Endothelial cell of umbilical vein (primary cell): ENCODE measurements around the gene ZNF891. TPM values are rescaled to one million over a fixed set of nuclear protein-coding genes. Genes with fewer than 3 reads are reported as not detected.
A peak's percentile ranks its signal among the peaks of the same experiment; 100 is the strongest.

Experiments used
- BruUV-seq: library from RNA; stranded (reverse); fragments of 400-500 nt; replicated peaks from 2 replicates; lab custom pipeline; 2021; lab: Mats Ljungman, UMichigan
- CTCF ChIA-PET: fragments of 300-600, 350-600 bp; sonication (Branson Sonifier 250); formaldehyde crosslinking; loops from one replicate; lab custom pipeline; 2021; ENCODE audit warnings: antibody characterized with exemption, inconsistent platforms; lab: Charles Lee
- POLR2A ChIA-PET: fragments of 300-600, 350-600 bp; sonication (Branson Sonifier 250); formaldehyde crosslinking; loops from one replicate; lab custom pipeline; 2021; ENCODE audit warnings: antibody characterized with exemption, inconsistent platforms; lab: Charles Lee
- DNase-seq: peaks from one replicate; pipeline ENCODE4 v3.0.0-alpha.2; 2011; ENCODE audit warnings: low read depth, low spot score
- FAIRE-seq: peaks from 2 replicates; lab custom pipeline; 2011; peaks lifted over from hg19 to GRCh38; lab: Jason Lieb, UNC
- H2AFZ ChIP-seq: 2 replicates; pipeline ENCODE4 v1.6.0; 2012; ENCODE audit warnings: low read depth, low read length, control low read depth, inconsistent platforms
- H3K27ac ChIP-seq: 2 replicates; pipeline ENCODE4 v1.5.1; 2011; ENCODE audit warnings: low read depth, mild to moderate bottlenecking, control low read depth, low read length, moderate library complexity; ENCODE audit not compliant: insufficient read depth
- H3K27me3 ChIP-seq, 2 experiments: 2 replicates each; pipeline versions ENCODE4 v1.6.0 to v1.6.1; 2011; ENCODE audit warnings: low read length in 2 of 2, mixed read lengths in 1 of 2; ENCODE audit not compliant: control insufficient read depth in 2 of 2, insufficient read depth in 2 of 2
- H3K36me3 ChIP-seq, 2 experiments: 2 replicates in 1 of 2; 3 replicates in 1 of 2; pipeline ENCODE4 v1.5.1; 2011; ENCODE audit warnings: low read length in 2 of 2, mild to moderate bottlenecking in 1 of 2, moderate library complexity in 1 of 2; ENCODE audit not compliant: control insufficient read depth in 2 of 2, insufficient read depth in 2 of 2; ENCODE audit errors: extremely low read depth in 1 of 2
- H3K4me1 ChIP-seq: 3 replicates; pipeline ENCODE4 v1.5.1; 2011; ENCODE audit warnings: mild to moderate bottlenecking, low read length; ENCODE audit not compliant: control insufficient read depth, insufficient read depth; ENCODE audit errors: extremely low read depth
- H3K4me2 ChIP-seq: 2 replicates; pipeline ENCODE4 v1.6.1; 2011; ENCODE audit warnings: low read length, control low read depth, mixed read lengths; ENCODE audit not compliant: insufficient read depth
- H3K4me3 ChIP-seq, 3 experiments: fragments of 200-600 bp in 1 of 3; sonication (generic), shearing (Covaris generic) in 1 of 3; replicated peaks in 1 of 3; 2 replicates each; pipeline ENCODE4 v1.5.1; 2011 to 2016; ENCODE audit warnings: control low read depth in 3 of 3, low read length in 3 of 3, mild to moderate bottlenecking in 2 of 3, inconsistent platforms in 1 of 3, low read depth in 1 of 3, moderate library complexity in 1 of 3; ENCODE audit not compliant: insufficient read depth in 1 of 3
- H3K79me2 ChIP-seq: 2 replicates; pipeline ENCODE4 v1.6.0; 2012; ENCODE audit warnings: low read length, inconsistent platforms; ENCODE audit not compliant: control insufficient read depth, insufficient read depth
- H3K9ac ChIP-seq: replicated peaks from 2 replicates; pipeline ENCODE3; 2011; ENCODE audit warnings: low read length, control low read depth; ENCODE audit not compliant: insufficient read depth; ENCODE audit errors: extremely low read depth
- H3K9me1 ChIP-seq: replicated peaks from 3 replicates; pipeline ENCODE4 v1.6.0; 2011; ENCODE audit warnings: mild to moderate bottlenecking, low read length; ENCODE audit not compliant: control insufficient read depth, insufficient read depth; ENCODE audit errors: extremely low read depth
- H3K9me3 ChIP-seq: replicated peaks from 2 replicates; pipeline ENCODE4 v1.5.1; 2012; ENCODE audit warnings: low read length, inconsistent platforms; ENCODE audit not compliant: control insufficient read depth, insufficient read depth
- H4K20me1 ChIP-seq: replicated peaks from 2 replicates; pipeline ENCODE3; 2011; ENCODE audit warnings: mild to moderate bottlenecking, low read length; ENCODE audit not compliant: control insufficient read depth, insufficient read depth; ENCODE audit errors: extremely low read depth
- EZH2 ChIP-seq: IDR thresholded peaks from 2 replicates; pipeline ENCODE4 v1.6.1; 2012; ENCODE audit warnings: borderline replicate concordance, low read depth, mild to moderate bottlenecking, moderate library complexity, low read length, inconsistent platforms; ENCODE audit not compliant: severe bottlenecking
- FOS ChIP-seq: IDR thresholded peaks from 2 replicates; pipeline ENCODE4 v1.6.1; 2011; ENCODE audit warnings: mild to moderate bottlenecking, low read length, moderate library complexity, borderline replicate concordance; ENCODE audit not compliant: insufficient read depth
- GATA2 ChIP-seq: IDR thresholded peaks from 2 replicates; pipeline ENCODE4 v1.7.0; 2011; ENCODE audit warnings: low read depth, mild to moderate bottlenecking, moderate library complexity, mixed read lengths, low read length; ENCODE audit not compliant: insufficient read length, insufficient read depth
- JUN ChIP-seq: IDR thresholded peaks from 2 replicates; pipeline ENCODE4 v1.6.1; 2011; ENCODE audit warnings: borderline replicate concordance, low read depth; ENCODE audit not compliant: insufficient read length, insufficient read depth
- MYC ChIP-seq: IDR thresholded peaks from one replicate; pipeline ENCODE4 v1.6.1; 2011; ENCODE audit warnings: mild to moderate bottlenecking, low read depth, low read length
- POLR2A ChIP-seq: IDR thresholded peaks from 2 replicates; pipeline ENCODE4 v1.6.1; 2012; ENCODE audit warnings: low read depth, mild to moderate bottlenecking, control low read depth, low read length
- POLR2AphosphoS5 ChIP-seq: IDR thresholded peaks from 2 replicates; pipeline ENCODE4 v1.6.1; 2012; ENCODE audit warnings: low read depth, mild to moderate bottlenecking, control low read depth, low read length, moderate library complexity; ENCODE audit not compliant: insufficient read depth
- dilution Hi-C: fragments of 300-500 bp; cut with MboI; formaldehyde crosslinking; loops from one replicate; pipeline ENCODE4 v1.15.0; 2019; ENCODE audit warnings: low sequenced_read_pairs; ENCODE audit not compliant: extremely low pct_ligation_motif_present
- intact Hi-C: fragments of 100-400 bp; cut with micrococcal nuclease; formaldehyde crosslinking; loops from one replicate; pipeline ENCODE4 v1.10.0; 2022
- polyA plus RNA-seq, 4 experiments: library from polyadenylated mRNA; depleted of rRNA in 3 of 4; stranded (reverse) in 3 of 4; unstranded in 1 of 4; fragments of >200 nt; gene quantifications; 2 replicates each; pipeline versions ENCODE4 v1.2.1 to v1.2.3, GENCODE V29; 2011 to 2012; ENCODE audit warnings: missing spikeins in 1 of 4
- total RNA-seq: library from RNA; stranded (reverse); gene quantifications from 2 replicates; pipeline ENCODE4 v1.2.3, GENCODE V29; 2021
- TF ChIP-seq, protein P1 (sequence below), 2 donors: IDR thresholded peaks; 1 replicate in 1 of 2; 2 replicates in 1 of 2; pipeline ENCODE4 v1.5.1; 2011; ENCODE audit warnings: low read length in 2 of 2, mild to moderate bottlenecking in 2 of 2, moderate library complexity in 2 of 2, control low read depth in 1 of 2, inconsistent platforms in 1 of 2, low read depth in 1 of 2; ENCODE audit not compliant: insufficient read depth in 1 of 2; ENCODE audit errors: extremely low read depth in 1 of 2
- TF ChIP-seq, protein P2 (sequence below): IDR thresholded peaks from 2 replicates; pipeline ENCODE4 v1.6.1; 2011; ENCODE audit not compliant: insufficient read depth, insufficient read length

ZNF891 gene
- total and polyA plus RNA-seq, 2 donors (not counting 3 experiments of a cell fraction or from before 2014, with no cell fraction given) = 0.32 to 1.5 TPM

DNA sequence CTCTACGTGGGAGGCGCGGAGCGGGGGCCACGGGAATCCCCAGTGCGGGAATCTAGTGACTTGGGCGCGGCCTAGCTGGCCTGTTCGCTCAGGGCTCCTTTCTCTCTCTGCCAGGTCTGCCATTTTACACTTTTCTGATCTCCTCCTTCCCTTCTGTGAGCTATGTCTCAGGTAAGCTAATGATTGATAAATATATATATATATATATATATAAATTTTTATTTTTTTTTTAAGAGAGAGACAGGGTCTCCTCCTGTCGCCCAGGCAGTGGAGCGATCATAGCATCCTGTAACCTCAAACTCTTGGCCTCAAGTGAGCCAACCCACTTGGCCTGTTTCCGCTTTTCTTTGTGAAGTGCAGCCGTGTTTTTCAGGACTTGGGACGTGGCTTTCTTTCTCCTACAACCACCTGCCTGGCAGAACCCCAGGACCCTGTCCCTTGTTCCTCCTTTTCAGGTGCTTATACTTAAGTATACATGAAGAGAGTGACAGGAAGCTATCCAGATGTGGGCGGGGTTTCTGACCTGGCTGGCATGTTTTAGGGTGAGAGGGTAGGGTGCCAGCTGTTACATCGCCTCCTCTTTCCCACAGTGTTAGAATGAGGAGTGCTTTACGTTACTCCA is 48.8 kb downstream of the ZNF891 start:
- intact Hi-C loops (loop anchor here (5.0 kb wide), 1 partner anchor 179 kb away; no protein-coding TSS in a partner anchor), dilution Hi-C loops (no loop called here)
- Histone ChIP-seq H4K20me1 (no peaks in the 10 kb centered on the region), H3K9ac (peak overlapping the region; percentile 93), H3K4me1 (peaks cover 6% of the 10 kb centered on the region), H3K27ac (peak overlapping the region; percentile 92), H3K9me1 (no peaks in the 10 kb centered on the region), H3K4me2 (peak overlapping the region; percentile 54), H2AFZ (peak overlapping the region; percentile 82), H3K36me3 (peaks cover 3 to 12% of the 10 kb centered on the region in 2 experiments), H3K79me2 (peaks cover 11% of the 10 kb centered on the region), H3K4me3 (peak overlapping the region; percentile 47 to 82 (median 57)), H3K27me3 (no peaks in the 10 kb centered on the region), H3K9me3 (no peaks in the 10 kb centered on the region)
- FAIRE-seq = no peak
- no peak for DNase-seq
- no TSS peak for BruUV-seq
- TF ChIP-seq POLR2A (no peak), MYC (no peak), POLR2AphosphoS5 (no peak), GATA2 (no peak), JUN (no peak), EZH2 (no peak), FOS (no peak)
- TF ChIP-seq, protein P1, sequence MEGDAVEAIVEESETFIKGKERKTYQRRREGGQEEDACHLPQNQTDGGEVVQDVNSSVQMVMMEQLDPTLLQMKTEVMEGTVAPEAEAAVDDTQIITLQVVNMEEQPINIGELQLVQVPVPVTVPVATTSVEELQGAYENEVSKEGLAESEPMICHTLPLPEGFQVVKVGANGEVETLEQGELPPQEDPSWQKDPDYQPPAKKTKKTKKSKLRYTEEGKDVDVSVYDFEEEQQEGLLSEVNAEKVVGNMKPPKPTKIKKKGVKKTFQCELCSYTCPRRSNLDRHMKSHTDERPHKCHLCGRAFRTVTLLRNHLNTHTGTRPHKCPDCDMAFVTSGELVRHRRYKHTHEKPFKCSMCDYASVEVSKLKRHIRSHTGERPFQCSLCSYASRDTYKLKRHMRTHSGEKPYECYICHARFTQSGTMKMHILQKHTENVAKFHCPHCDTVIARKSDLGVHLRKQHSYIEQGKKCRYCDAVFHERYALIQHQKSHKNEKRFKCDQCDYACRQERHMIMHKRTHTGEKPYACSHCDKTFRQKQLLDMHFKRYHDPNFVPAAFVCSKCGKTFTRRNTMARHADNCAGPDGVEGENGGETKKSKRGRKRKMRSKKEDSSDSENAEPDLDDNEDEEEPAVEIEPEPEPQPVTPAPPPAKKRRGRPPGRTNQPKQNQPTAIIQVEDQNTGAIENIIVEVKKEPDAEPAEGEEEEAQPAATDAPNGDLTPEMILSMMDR (IDR thresholded peaks at IDR 0.05; ENCODE audit: extremely low read depth in 1 of 2, insufficient read depth in 1 of 2, low read depth in 1 of 2, low read length in 2 of 2) = no peak
- TF ChIP-seq, protein P2, sequence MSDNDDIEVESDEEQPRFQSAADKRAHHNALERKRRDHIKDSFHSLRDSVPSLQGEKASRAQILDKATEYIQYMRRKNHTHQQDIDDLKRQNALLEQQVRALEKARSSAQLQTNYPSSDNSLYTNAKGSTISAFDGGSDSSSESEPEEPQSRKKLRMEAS = no peak
- POLR2A ChIA-PET = no interaction called here
- CTCF ChIA-PET = interaction anchor here (1.1 kb wide), 1 partner anchor 100 kb away, joined by 4 read pairs; the partner anchor contains the start of gene ZNF268
